H9 (cell line): ENCODE results near the gene YPEL3. TPM values are rescaled to one million over a fixed set of nuclear protein-coding genes. Genes with fewer than 3 reads are reported as not detected.
A peak's percentile ranks its signal among the peaks of the same experiment; 100 is the strongest.

Experiments used
- DNase-seq: peaks from one replicate; pipeline ENCODE4 v3.0.0-alpha.2; 2017
- H2AFZ ChIP-seq: one replicate; pipeline ENCODE4 v1.6.1; 2013; ENCODE audit warnings: mild to moderate bottlenecking, low read length, control low read depth, moderate library complexity
- H2AK5ac ChIP-seq: 2 replicates; pipeline ENCODE4 v1.6.1; 2013; ENCODE audit warnings: low read length, control low read depth, mixed read lengths; ENCODE audit not compliant: insufficient read length
- H2BK120ac ChIP-seq: one replicate; pipeline ENCODE4 v1.6.1; 2013; ENCODE audit warnings: low read depth, mild to moderate bottlenecking, low read length, control low read depth, inconsistent platforms; ENCODE audit not compliant: poor library complexity, severe bottlenecking
- H2BK12ac ChIP-seq: 2 replicates; pipeline ENCODE4 v1.6.1; 2013; ENCODE audit warnings: low read length, control low read depth, mixed read lengths, low read depth; ENCODE audit not compliant: insufficient read length
- H2BK15ac ChIP-seq: 2 replicates; pipeline ENCODE4 v1.6.1; 2013; ENCODE audit warnings: low read depth, low read length, control low read depth
- H2BK20ac ChIP-seq: one replicate; pipeline ENCODE4 v1.6.1; 2013; ENCODE audit warnings: low read depth, mild to moderate bottlenecking, low read length, control low read depth, inconsistent platforms; ENCODE audit not compliant: poor library complexity, severe bottlenecking
- H2BK5ac ChIP-seq: 2 replicates; pipeline ENCODE4 v1.6.1; 2013; ENCODE audit warnings: low read length, control low read depth, mixed read lengths; ENCODE audit not compliant: insufficient read length
- H3K14ac ChIP-seq: 2 replicates; pipeline ENCODE4 v1.6.1; 2013; ENCODE audit warnings: low read length, control low read depth; ENCODE audit not compliant: insufficient read depth
- H3K18ac ChIP-seq: 2 replicates; pipeline ENCODE4 v1.6.1; 2013; ENCODE audit warnings: low read depth, mild to moderate bottlenecking, mixed read lengths, low read length, control low read depth; ENCODE audit not compliant: insufficient read length
- H3K23ac ChIP-seq: 2 replicates; pipeline ENCODE4 v1.6.1; 2013; ENCODE audit warnings: low read length, control low read depth, mixed read lengths, low read depth; ENCODE audit not compliant: insufficient read length
- H3K23me2 ChIP-seq: 2 replicates; pipeline ENCODE4 v1.6.1; 2013; ENCODE audit warnings: low read depth, mild to moderate bottlenecking, mixed read lengths, low read length, control low read depth; ENCODE audit not compliant: insufficient read length, poor library complexity, severe bottlenecking
- H3K27ac ChIP-seq: 2 replicates; pipeline ENCODE4 v1.5.1; 2013; ENCODE audit warnings: low read length, control low read depth, mixed read lengths, low read depth; ENCODE audit not compliant: insufficient read length
- H3K27me3 ChIP-seq: 2 replicates; pipeline ENCODE4 v1.6.1; 2013; ENCODE audit warnings: low read length, control low read depth, inconsistent platforms; ENCODE audit not compliant: insufficient read depth
- H3K4ac ChIP-seq: 2 replicates; pipeline ENCODE4 v1.6.1; 2013; ENCODE audit warnings: low read depth, mild to moderate bottlenecking, control low read depth, inconsistent platforms, low read length, moderate library complexity
- H3K4me1 ChIP-seq: 2 replicates; pipeline ENCODE4 v1.6.1; 2013; ENCODE audit warnings: low read length, control low read depth, inconsistent platforms; ENCODE audit not compliant: insufficient read depth
- H3K4me2 ChIP-seq: 2 replicates; pipeline ENCODE4 v1.6.1; 2013; ENCODE audit warnings: low read length, control low read depth, mixed read lengths; ENCODE audit not compliant: insufficient read length, insufficient read depth
- H3K56ac ChIP-seq: 2 replicates; pipeline ENCODE4 v1.6.1; 2013; ENCODE audit warnings: low read depth, mild to moderate bottlenecking, mixed read lengths, low read length, control low read depth; ENCODE audit not compliant: insufficient read length
- H3K79me1 ChIP-seq: 2 replicates; pipeline ENCODE4 v1.6.1; 2013; ENCODE audit warnings: low read depth, mild to moderate bottlenecking, moderate library complexity, low read length, control low read depth, inconsistent platforms; ENCODE audit not compliant: insufficient read depth, poor library complexity, severe bottlenecking
- H3K79me2 ChIP-seq: 2 replicates; pipeline ENCODE4 v1.6.1; 2013; ENCODE audit warnings: low read length, control low read depth, inconsistent platforms; ENCODE audit not compliant: insufficient read depth
- H3K9ac ChIP-seq: 2 replicates; pipeline ENCODE4 v1.6.1; 2013; ENCODE audit warnings: low read length, control low read depth, mixed read lengths; ENCODE audit not compliant: insufficient read length; ENCODE audit errors: extremely low read depth
- H3K9me3 ChIP-seq: one replicate; pipeline ENCODE4 v1.6.1; 2013; ENCODE audit warnings: low read depth, low read length, inconsistent platforms; ENCODE audit not compliant: control insufficient read depth
- H3T11ph ChIP-seq: one replicate; pipeline ENCODE4 v1.6.1; 2013; ENCODE audit warnings: mild to moderate bottlenecking, low read length, control low read depth, inconsistent platforms
- H4K20me1 ChIP-seq: one replicate; pipeline ENCODE4 v1.6.1; 2013; ENCODE audit not compliant: control insufficient read depth, insufficient read length, insufficient read depth
- H4K5ac ChIP-seq: 2 replicates; pipeline ENCODE4 v1.6.1; 2013; ENCODE audit warnings: low read depth, mild to moderate bottlenecking, mixed read lengths, low read length, control low read depth; ENCODE audit not compliant: insufficient read length
- H4K8ac ChIP-seq: replicated peaks from 2 replicates; pipeline ENCODE4 v1.6.1; 2013; ENCODE audit warnings: low read length, control low read depth, mixed read lengths, low read depth; ENCODE audit not compliant: insufficient read length
- H4K91ac ChIP-seq: 2 replicates; pipeline ENCODE4 v1.6.1; 2013; ENCODE audit warnings: low read depth, mild to moderate bottlenecking, moderate library complexity, mixed read lengths, low read length, control low read depth; ENCODE audit not compliant: insufficient read length
- H3K27ac Mint-ChIP-seq, 3 experiments: 2 replicates in 2 of 3; 3 replicates in 1 of 3; pipeline ENCODE4 v1.8.0; 2020 to 2021; ENCODE audit warnings: mixed read lengths in 3 of 3, mild to moderate bottlenecking in 1 of 3, moderate library complexity in 1 of 3
- H3K27me3 Mint-ChIP-seq: 2 replicates; pipeline ENCODE4 v1.8.0; 2021; ENCODE audit warnings: low read depth, mild to moderate bottlenecking, moderate library complexity, mixed read lengths
- H3K36me3 Mint-ChIP-seq, 3 experiments: 2 replicates in 2 of 3; 3 replicates in 1 of 3; pipeline ENCODE4 v1.8.0; 2020 to 2021; ENCODE audit warnings: low read depth in 3 of 3, mixed read lengths in 3 of 3; ENCODE audit not compliant: insufficient read depth in 1 of 3
- H3K4me1 Mint-ChIP-seq, 2 experiments: 2 replicates each; pipeline ENCODE4 v1.8.0; 2020; ENCODE audit warnings: mixed read lengths in 2 of 2
- H3K4me3 Mint-ChIP-seq, 2 experiments: 2 replicates in 1 of 2; 3 replicates in 1 of 2; pipeline ENCODE4 v1.8.0; 2020 to 2021; ENCODE audit warnings: mild to moderate bottlenecking in 2 of 2, mixed read lengths in 2 of 2, moderate library complexity in 1 of 2
- H3K9me3 Mint-ChIP-seq, 2 experiments: 2 replicates in 1 of 2; 3 replicates in 1 of 2; pipeline ENCODE4 v1.8.0; 2020; ENCODE audit warnings: mild to moderate bottlenecking in 2 of 2, mixed read lengths in 2 of 2, moderate library complexity in 1 of 2
- CTCF ChIP-seq: fragments of 200-600 bp; sonication (generic); conservative IDR thresholded peaks from 3 replicates; pipeline ENCODE4 v1.8.0; 2021; ENCODE audit warnings: antibody characterized with exemption, mild to moderate bottlenecking
- WGBS: extraction: QIAGEN DNeasy Blood & Tissue Kit; methylation state at CpG from one replicate; pipeline ENCODE4 v1.1.7; 2013; ENCODE audit warnings: missing lambda C conversion rate, low lambda C conversion rate, mixed read lengths; ENCODE audit not compliant: insufficient read length; ENCODE audit errors: extremely low coverage; 5-methylcytosine and 5-hydroxymethylcytosine counted together
- total RNA-seq: library from RNA; stranded (reverse); gene quantifications from 2 replicates; pipeline ENCODE4 v1.2.1, GENCODE V29; 2021

Gene YPEL3
- total RNA-seq, 1 experiment from 2014 or later = 27.5 TPM

- no peak overlapping the region for H2AFZ ChIP-seq
- H4K91ac ChIP-seq = no peak overlapping the region
These were observed 3.5 kb downstream of the YPEL3 start for GRCh38 chr16:30092373-30093010.

More at GRCh38 chr16:30092373-30093010, 3.5 kb downstream of the YPEL3 start:
- Histone ChIP-seq H2AK5ac (no peak overlapping the region), H4K8ac (no peak overlapping the region), H3K4me2 (peak overlapping the region; percentile 78), H3K4ac (no peak overlapping the region), H3K56ac (no peak overlapping the region), H2BK5ac (peak overlapping the region; percentile 18), H3K23me2 (peaks cover 13% of the 10 kb centered on the region), H2BK20ac (no peak overlapping the region), H3K9ac (peak overlapping the region; percentile 67), H3K9me3 (no peaks in the 10 kb centered on the region), H4K5ac (no peak overlapping the region), H3K4me1 (no peaks in the 10 kb centered on the region), H3K18ac (no peak overlapping the region), H4K20me1 (no peaks in the 10 kb centered on the region), H3K27me3 (no peaks in the 10 kb centered on the region), H3K14ac (peak overlapping the region; percentile 36; the same call in 1 of the 2 replicates), H2BK15ac (no peak overlapping the region), H3K23ac (no peak overlapping the region), H3T11ph (no peak overlapping the region), H2BK120ac (no peak overlapping the region), H2BK12ac (no peak overlapping the region), H3K79me2 (peaks cover 5% of the 10 kb centered on the region; the same call in 1 of the 2 replicates), H3K27ac (no peak overlapping the region), H3K79me1 (no peaks in the 10 kb centered on the region)
- H3K4me1 Mint-ChIP-seq = peaks cover 21 to 28% of the 10 kb centered on the region in 2 experiments
- peak; percentile 94 for DNase-seq
- peak overlapping the region; percentile 77 to 90 for H3K4me3 Mint-ChIP-seq
- peaks cover 9% of the 10 kb centered on the region for H3K27me3 Mint-ChIP-seq
- H3K36me3 Mint-ChIP-seq = peaks cover 19 to 25% (median 21%) of the 10 kb centered on the region in 3 experiments
- no CpG with 5 or more reads among the region's 22 CpGs for WGBS
- TF ChIP-seq CTCF = peak; percentile 88
- H3K9me3 Mint-ChIP-seq = peaks cover 11 to 12% of the 10 kb centered on the region in 2 experiments
- H3K27ac Mint-ChIP-seq = peak overlapping the region; percentile 52 to 97 (median 92); a peak in 5 of 7 replicates
